HG02884 (cell line): ENCODE data around the gene ENTPD2.
"Not testable (repeated sequence)": the region's sequence is repeated elsewhere in the genome, so short reads cannot be mapped to it uniquely, and the experiment has no call there.

Source experiments
- ATAC-seq: cut with Tn5 transposase; IDR thresholded peaks from one replicate; pipeline ENCODE4 v1.9.1; 2021; ENCODE audit warnings: mild to moderate bottlenecking, moderate library complexity; ENCODE audit not compliant: unreplicated experiment

Gene ENTPD2

DNA sequence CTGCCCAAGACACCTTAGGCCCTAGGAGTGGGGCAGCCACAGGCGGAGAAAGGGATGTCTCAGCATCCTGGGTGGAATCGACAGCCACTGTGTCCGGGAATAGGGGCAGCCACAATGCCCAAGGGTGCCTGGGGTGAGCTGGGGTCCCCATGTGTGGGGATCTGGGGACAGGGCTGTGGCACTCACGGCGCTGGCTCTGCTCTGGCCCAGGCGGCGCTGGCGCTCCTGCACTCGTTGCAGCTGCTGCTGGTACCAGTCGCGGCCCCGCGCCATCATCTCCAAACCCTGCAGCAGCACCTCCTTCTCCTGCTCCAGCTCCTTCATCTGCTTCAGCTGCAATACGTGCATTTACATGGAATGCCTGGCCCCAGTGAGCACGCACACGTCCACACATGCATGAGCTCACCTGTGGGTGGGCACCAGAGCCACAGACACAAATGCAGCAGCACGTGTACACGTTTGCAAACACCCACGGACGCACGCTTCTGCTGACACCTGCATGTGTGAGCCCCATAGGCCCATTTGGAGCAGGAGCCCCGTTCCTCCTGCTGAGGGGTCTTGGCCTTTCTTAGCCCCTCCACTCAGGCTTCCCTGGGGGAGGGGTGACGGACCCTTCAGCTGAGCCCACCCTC, 11.6 kb upstream of the ENTPD2 start:
- ATAC-seq: no peak

DNA sequence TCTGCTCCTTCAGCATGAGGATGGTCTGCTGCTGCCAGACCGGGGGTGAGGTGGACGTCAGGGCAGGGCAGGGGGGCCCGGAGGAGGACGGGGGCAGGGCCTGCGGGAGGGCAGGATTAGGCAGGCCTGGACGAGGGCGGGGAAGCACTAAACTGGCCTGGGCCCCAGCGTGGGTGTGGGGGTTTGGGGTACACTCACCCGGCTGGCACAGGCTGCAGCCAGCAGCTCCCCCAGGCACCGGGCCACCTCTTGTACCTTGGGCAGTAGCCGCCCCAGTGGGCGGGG, 11.0 kb upstream of the ENTPD2 start:
- ATAC-seq: no peak

DNA sequence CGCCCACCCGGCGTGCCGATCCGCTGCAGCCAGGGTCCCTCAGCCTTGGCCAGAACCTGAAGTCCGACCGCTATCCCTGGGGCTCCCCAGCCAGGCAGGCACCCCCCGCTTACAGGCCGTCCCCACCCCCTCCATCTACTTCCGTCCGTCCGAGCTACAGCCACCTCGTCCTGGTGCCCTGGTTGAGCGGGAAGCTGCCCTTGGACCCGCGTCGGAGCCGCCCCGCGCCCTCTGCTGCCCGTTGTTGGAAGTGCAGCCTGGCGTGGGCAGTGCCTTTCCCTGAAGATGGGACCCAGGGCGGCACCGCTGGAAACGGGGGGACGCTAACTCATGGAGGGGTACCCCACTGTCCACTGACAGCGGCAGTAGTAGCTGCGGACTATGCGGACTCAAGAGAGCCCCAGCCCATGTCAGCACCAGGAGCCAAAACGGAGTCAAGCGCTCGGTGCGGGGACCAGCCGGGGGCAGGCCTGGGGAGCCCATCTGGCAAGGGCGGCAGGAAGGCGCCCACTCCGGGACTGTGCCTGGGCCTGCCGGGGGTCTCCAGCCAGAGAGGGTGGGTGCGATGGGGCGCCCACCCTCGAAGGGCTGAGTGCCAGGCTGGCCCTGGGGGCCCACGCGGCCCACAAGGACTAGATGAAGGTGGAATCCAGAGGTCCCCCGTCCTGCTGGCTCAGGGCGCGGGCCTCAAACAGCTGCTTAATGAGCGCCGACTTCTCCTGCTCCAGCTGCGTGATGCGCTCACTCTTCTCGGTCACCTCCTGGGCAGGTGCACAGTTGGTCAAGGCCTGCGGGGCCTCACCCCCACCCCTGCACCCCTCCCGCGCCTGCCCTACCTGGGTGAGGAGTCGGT, 10.4 kb upstream of the ENTPD2 start:
- no peak for ATAC-seq

DNA sequence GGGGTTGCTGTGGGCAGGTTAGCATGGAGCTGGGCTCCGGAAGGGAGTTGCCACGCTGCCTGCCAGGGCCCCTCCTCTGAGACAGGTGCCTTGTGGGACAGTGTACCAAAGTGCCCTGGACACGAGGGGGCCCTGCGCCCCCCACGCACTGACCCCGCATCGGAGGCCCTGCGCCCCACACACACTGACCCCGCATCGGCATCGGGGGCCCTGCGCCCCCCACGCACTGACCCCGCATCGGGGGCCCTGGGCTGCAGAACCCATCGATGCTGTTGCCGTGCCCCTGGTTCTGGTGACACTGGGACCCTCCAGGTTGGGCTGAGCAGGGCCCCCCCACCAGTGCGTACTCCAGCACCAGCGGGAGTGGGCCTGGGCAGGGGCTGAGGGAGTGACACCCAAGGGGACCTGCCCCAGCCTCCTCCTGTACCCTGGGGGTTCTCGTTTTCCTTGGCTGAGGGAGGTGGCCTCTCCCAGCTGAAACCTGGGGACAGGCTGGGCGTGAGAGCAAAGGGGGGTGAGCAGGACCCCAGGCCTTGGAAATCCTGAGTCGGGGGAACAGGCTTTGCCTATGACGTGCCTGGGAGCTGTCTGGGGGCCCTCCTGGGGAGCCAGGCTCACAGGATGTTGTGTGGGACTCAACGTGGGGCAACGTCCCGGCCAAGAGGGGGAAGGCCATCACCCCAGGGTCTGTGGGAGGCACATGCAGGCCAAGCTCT, 9.6 kb upstream of the ENTPD2 start:
- no peak for ATAC-seq

DNA sequence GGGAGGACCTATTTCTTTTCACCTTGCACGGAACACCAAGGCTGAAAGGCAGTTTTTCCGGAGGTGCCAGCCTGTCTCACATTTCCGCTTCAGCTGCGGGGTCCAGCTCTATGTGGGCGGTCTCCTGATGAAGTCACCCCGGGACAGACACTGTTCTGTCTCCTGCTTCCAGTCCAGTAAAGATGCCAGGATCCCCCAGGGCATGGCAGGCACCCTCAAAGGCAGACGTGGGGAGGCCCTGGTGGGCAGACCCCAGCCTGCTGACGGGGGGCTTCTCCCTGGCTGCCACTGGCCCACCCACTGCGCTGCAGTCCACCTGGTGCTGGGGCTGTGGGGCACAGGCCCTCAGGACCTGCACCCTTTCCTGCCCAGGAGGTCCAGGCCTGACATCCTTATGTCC, 8.9 kb upstream of the ENTPD2 start:
- ATAC-seq: not testable (repeated sequence)

DNA sequence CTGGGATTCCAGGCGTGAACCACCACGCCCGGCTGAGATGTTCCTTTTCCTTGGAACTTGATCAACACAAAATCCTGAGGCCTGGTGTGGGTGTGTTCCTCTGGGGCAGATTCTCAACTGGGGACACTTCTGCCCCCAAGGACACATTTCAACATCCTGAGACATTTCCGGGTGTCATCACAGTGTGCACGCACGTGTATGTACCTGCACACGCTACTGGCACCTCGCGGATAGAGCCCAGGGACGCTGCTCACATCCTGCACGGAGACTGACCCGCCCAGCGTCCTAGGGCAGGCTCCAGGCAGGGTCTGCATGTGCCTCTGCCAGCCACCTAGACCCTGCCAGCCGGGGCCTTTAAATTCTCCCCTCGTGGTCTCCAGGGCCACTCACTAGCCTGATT, 8.5 kb upstream of the ENTPD2 start:
- no peak for ATAC-seq

DNA sequence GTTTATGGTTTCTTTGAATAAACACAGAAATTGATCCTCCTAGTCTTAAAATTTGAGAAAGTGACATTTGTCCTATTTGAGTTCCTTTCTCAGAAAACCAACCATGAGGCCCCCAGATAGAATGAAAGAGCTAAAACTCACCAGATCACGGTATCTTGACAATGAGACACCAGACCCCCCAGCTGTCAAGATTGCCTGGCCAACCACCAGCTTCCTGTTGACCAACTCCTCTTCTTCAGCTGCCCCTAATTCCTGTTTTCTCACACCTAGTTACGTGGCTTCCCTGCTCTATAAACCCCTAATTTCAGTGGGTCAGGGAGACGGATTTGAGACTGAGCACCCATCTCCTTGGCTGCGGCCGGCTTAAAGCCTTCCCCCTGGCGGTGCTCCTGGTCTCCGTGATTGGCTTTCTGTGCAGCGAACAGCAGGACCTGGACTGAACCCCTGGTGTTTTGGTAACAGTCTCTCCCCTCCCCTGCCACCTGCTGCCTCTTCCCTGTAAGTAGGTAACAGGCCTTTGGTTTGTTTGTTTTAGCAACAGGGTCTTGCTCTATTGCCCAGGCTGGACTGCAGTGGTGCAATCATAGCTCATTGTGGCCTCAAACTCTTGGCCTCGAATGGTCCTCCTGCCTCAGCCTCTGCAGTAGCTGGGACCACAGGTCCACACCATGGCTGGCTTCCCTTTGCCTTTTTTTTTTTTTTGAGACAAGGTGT, 4.8 kb upstream of the ENTPD2 start:
- ATAC-seq: no peak

DNA sequence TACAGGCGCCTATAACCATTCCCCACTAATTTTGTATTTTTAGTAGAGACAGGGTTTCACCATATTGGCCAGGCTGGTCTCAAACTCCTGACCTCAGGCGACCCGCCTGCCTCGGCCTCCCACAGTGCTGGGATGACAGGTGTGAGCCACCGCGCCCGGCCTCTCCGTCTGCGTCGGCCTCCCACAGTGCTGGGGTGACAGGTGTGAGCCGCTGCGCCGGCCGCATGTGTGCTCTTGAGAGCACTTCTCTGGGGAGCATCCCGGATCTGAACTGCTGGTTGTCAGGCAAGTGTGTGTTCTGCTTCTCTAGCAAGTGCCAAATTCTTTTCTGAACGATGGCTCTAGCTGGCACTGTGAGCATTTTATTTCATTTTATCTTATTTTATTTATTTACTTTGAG, 3.7 kb upstream of the ENTPD2 start:
- no peak for ATAC-seq

DNA sequence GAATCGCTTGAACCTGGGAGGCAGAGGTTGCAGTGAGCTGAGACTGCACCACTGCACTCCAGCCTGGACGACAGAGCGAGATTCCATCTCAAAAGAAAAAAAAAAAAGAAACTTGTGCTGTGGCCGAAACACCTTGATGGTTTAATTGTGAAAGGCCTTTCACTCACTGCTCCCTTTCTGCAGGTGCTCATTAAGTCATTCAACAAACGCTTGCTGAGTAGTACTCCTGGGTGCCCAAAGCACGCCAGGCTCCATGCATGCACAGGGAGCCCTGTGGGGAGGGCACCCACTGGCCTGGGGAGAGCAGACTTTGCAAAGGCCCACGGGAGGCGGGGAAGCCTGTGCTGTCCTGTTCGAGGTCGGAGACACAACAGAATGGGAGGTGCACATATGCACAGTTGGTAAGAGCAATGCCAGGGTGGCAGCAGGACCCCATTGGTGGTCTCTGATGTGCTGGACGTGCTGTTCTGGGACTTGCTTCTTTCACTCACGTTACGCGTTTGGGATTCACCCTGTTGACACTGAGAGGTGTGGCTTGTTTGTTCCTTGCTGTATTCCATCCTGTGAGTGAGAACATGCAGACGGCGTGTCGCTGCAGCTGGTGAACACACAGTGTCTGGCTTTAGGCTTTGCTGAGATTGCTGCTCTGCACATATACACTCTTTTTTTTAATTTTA, 3.0 kb upstream of the ENTPD2 start:
- no peak for ATAC-seq

DNA sequence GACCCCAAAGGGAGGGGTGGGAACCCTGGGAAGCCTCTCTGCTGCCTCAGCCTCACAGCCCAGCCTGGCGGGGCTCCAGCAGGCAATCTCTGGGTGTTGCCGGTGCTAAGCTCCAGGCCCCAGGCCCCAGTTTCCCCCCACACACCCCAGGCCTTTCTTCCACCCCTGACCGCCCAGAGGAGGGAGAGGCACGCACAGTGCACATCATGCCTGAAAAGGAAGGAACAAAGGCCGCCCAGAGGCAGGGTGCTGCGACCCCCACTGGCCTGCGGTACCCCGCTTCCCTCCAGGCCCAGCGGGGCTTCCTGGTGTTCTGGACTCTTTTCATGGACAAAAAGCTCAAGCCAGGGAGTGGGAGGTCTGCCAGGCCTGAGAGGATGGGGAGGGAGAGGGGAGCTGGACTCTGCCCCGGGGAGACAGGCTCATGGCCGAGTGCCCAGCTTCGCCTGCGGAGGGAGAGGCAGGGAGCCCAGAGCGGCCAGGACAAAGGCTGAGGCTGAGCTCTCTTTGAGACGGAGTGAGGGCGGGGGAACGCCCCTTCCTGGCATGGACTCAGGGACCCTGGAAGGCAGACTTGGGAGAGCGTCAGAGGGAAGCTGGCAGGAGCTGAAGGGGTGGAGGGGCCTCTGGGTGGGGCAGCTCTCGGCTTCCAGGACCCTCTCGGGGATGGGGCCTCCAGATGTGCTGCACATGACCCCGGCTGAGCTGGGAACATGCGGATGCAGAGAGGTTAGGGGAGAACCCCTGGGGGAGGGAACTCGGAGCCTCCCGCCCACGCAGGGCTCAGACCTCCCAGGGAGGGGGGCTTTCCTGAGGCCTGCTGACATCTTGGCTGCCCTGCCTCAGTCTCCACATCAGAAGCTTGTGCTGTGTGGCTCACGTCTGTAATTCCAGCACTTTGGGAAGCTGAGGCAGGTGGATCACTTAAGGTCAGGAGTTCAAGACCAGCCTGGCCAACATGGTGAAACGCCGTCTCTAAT, 1.8 kb upstream of the ENTPD2 start:
- ATAC-seq: no peak

DNA sequence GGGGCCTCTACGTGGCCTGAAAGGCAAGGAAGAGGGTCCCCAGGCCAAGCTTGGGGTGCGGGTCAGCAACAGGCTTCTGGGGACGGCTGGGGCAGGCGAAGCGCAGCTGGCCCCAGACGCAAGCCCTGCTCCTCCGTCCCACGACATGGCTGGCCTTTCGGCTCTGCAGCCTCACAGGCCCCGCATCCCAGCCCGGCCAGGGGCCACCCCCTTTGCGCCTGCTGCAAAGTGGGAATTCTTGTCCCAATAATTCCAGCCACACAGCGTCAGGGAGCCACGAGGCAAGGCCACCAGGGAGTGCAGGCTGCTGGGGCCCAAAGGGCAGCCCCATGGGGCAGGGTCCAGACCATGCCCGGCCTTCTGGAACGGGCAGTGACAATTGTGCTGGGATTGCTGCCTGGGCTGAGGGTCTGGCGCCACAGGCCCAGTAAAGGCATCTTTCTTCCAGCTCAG, 1.1 kb upstream of the ENTPD2 start:
- no peak for ATAC-seq

DNA sequence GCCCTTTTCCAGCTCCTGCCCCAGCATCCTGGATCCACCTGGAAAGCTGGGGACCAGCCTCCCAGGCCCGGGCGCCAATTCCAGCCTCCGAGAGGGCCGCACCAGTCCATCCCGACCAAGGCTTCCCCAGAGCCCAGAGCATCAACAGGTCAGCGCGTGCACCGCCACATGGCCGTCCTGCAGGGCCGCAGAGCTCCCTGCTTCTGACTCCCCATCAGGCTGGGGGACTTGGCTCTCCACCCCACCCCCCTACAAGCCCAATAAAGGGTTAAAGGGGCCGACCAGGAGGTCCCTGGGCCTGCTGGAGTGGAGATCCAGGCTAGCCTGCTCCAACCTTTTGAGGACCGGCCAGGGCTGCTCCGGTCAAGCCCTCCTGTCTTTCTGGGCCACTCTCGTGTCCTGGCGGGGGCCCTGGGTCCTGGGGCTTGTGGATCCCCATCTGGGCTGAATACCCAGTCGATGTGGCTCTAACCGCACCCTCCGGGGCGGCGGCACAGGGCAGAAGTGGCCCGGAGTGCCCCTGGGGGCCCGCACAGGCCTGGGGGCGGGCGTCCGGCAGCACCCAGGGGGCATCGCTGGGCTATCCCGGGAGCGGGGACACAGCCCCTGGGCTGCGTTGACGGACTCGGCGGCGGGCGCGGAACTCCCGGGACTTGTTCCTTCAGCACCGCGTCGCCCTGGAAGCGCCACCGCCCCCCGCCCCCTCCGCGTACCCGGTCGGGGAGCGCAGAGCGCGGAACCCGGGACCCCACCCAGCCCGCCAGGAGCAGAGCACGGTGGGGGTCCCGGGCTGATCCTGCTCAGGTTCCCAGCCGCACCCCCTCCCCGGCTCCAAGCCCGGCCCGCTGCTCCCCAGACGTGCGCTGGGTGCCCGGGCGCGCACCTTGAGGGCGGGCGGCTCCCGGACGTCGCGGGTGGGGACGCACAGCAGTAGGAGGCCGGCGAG, 590 bp downstream of the ENTPD2 start:
- no peak for ATAC-seq

DNA sequence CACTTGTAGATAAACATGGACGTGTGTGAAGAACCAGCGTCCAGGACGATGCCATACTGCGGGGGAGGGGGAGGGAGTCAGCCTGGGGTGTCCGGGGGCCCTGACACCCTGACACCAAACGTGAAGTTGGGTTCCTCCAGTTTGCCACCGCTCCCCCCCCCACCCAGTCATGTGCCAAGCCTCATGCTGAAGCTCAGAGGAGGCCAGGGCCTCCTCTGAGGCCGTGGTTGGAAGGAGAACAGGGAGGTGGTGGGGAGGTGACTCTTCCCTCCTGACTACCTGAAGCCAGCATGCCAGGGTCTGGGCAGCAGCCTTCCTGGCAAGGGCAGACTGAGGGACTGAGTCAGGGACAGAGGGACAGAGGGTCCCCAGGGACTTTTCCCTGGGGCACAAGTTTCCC, 1.6 kb downstream of the ENTPD2 start:
- no peak for ATAC-seq

DNA sequence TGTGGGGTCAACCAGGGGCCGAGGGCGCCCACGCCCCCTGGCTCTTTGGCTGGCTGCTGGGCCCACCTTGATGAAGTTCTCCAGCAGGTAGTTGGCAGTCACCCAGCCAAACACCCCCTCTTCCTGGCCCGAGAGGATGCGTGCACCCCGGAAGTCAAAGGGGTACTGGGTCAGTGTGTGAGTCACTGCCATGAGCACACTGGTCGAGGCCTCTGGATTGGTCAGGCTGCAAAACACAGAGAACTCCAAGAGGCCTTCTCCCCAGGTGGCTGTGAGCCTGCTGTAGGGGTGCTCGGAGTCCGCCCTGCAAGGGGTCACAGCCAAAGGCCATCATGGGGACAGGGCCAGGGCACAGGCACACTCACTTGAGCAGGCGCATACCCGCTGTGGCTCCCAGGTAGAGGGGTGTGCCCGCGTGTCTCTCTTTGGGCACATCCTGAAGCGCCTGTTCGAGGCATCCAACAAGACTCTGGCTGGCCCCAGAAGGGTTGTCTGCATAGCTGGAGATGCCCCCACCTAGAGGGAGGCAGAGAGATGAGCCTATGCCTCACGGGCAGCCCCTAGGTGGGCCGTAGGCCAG, 2.6 kb downstream of the ENTPD2 start:
- no peak for ATAC-seq

DNA sequence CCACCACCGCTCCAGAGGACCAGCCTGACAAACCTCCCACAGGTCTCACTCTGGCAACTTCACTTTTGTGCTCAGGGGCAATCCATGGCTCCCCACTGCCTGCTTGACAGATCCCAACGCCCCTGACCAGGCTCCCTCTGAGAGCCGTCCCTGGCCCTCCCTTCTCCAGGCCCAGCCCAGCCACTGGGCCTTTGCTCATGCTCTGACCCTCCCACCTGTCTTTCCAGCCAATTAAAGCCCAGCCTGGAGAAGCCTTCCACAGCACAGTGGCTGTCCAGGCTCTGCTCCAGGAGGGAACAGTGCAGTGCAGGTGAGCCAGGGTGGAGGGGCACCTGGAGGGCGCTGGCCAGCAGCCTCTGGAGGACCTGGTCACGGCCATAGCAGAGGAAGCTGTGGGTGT, 3.3 kb downstream of the ENTPD2 start:
- no peak for ATAC-seq

DNA sequence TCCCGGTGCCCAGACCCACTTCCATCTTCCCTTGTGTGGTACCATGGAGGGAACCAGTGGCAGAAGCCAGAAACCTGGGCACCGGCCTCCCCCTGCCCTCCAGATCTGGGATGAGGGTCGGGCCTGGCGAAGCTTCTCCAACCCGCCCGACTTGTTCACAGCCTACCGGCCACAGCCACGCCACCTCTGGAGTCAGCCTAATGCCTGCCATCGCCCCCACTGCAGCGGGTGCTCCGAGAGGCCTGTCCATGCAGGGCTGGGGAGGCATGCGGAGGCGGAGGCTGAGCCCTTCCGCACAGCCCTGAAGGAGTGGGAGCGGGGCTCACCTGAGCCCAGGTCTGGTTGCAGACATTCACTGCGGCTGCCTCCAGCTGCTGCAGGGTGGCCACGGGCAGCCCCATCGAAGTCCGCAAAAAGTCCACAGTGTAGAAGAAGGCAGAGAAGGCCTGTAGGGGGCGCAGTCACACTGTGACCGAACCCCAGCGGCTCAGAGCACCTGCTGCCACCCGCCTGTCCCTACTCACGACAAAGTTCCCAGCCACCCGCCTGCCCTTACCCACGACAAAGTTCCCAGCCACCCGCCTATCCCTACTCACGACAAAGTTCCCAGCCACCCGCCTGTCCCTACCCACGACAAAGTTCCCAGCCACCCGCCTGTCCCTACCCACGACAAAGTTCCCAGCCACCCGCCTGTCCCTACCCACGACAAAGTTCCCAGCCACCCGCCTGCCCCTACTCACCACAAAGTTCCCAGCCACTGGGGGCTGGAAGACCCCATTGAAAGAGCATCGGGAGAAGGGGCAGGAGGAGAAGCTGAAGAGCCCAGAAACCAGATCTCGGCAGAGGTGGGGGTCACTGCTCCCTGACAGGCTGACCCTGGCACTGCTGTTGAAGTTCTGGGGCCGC, 4.1 kb downstream of the ENTPD2 start:
- ATAC-seq: no peak
